Hair follicular keratinocyte (primary cell): ENCODE measurements around the gene DPEP3. TPM values are rescaled to one million over a fixed set of nuclear protein-coding genes. Genes with fewer than 3 reads are reported as not detected.

Source experiments
- total RNA-seq: library from RNA; depleted of rRNA; stranded (reverse); fragments of >200 nt; gene quantifications from 2 replicates; pipeline ENCODE4 v1.2.3, GENCODE V29; 2015

The DPEP3 gene
- 0.27 TPM in 1 of 2 replicates, not detected in the other for total RNA-seq

GRCh38 chr16:67979955-67980678, at the start of gene DPEP3:
Gene DPEP3, minus strand, starts transcription at chr16:67980499. Its CDS starts 119 bp downstream, at chr16:67980380.

GRCh38 chr16:68022728-68023537, 42.6 kb upstream of the DPEP3 start, which contains the start of the genes DDX28 and DUS2:
Gene DDX28, minus strand, starts transcription at chr16:68023232. Its CDS starts 30 bp downstream, at chr16:68023202.
Gene DUS2, plus strand, starts transcription at chr16:68023284. Its CDS starts 14,740 bp downstream, at chr16:68038024.

GRCh38 chr16:68015681-68016080, 35.4 kb upstream of the DPEP3 start, which contains the start of gene DPEP2NB:
Gene DPEP2NB, minus strand, starts transcription at chr16:68015911. Its CDS starts 141 bp downstream, at chr16:68015770.

GRCh38 chr16:67998779-67999688, 18.7 kb upstream of the DPEP3 start, which contains the start of gene DPEP2:
Gene DPEP2, minus strand, starts transcription at chr16:67999484. Its CDS starts 6,272 bp downstream, at chr16:67993212.

GRCh38 chr16:67968400-67969253, 11.7 kb downstream of the DPEP3 start, which contains the start of gene SLC12A4:
Gene SLC12A4, minus strand, starts transcription at chr16:67968637. Its CDS starts 84 bp downstream, at chr16:67968553.

GRCh38 chr16:67943619-67944504, 36.4 kb downstream of the DPEP3 start, which contains the start of gene LCAT:
Gene LCAT, minus strand, starts transcription at chr16:67944120. Its CDS starts 19 bp downstream, at chr16:67944101.

GRCh38 chr16:67936124-67936879, 44.0 kb downstream of the DPEP3 start, which contains the start of gene PSMB10:
Gene PSMB10, minus strand, starts transcription at chr16:67936850. Its CDS starts 101 bp downstream, at chr16:67936749.

GRCh38 chr16:67931712-67932461, 48.4 kb downstream of the DPEP3 start, which contains the start of gene CTRL:
Gene CTRL, minus strand, starts transcription at chr16:67931862. Its CDS starts 10 bp downstream, at chr16:67931852.

Other genes with a start within 250 kb of the DPEP3 start
- 3.7 TPM in 2 replicates for gene RANBP10, start 173.9 kb downstream of the DPEP3 start, total RNA-seq
- gene TSNAXIP1, start 173.6 kb downstream of the DPEP3 start, total RNA-seq, result 0.30 TPM in 1 of 2 replicates, not detected in the other
- 28.3 and 57.1 TPM in 2 replicates for gene THAP11, start 138.2 kb downstream of the DPEP3 start, total RNA-seq
- 313 and 331 TPM in 2 replicates for gene NUTF2, start 133.6 kb downstream of the DPEP3 start, total RNA-seq
- gene CENPT, start 132.8 kb downstream of the DPEP3 start, total RNA-seq, result 18.8 and 19.5 TPM in 2 replicates
- 42.2 and 43.0 TPM in 2 replicates for gene EDC4, start 107.4 kb downstream of the DPEP3 start, total RNA-seq
- gene NRN1L, start 95.6 kb downstream of the DPEP3 start, total RNA-seq, result not detected in 2 replicates
- gene PSKH1, start 87.2 kb downstream of the DPEP3 start, total RNA-seq, result 6.2 and 7.4 TPM in 2 replicates
- gene CTRL, start 48.6 kb downstream of the DPEP3 start, total RNA-seq, result 0.23 and 1.4 TPM in 2 replicates
- gene PSMB10, start 43.6 kb downstream of the DPEP3 start, total RNA-seq, result 28.8 and 33.7 TPM in 2 replicates
- 6.0 and 9.6 TPM in 2 replicates for gene LCAT, start 36.4 kb downstream of the DPEP3 start, total RNA-seq
- gene SLC12A4, start 11.9 kb downstream of the DPEP3 start, total RNA-seq, result 40.9 and 54.0 TPM in 2 replicates
- gene DPEP2, start 19.0 kb upstream of the DPEP3 start, total RNA-seq, result not detected in 2 replicates
- gene DPEP2NB, start 35.4 kb upstream of the DPEP3 start, total RNA-seq, result not detected in 2 replicates
- 7.2 and 9.6 TPM in 2 replicates for gene DDX28, start 42.7 kb upstream of the DPEP3 start, total RNA-seq
- gene DUS2, start 42.8 kb upstream of the DPEP3 start, total RNA-seq, result 27.6 and 45.1 TPM in 2 replicates
- 8.4 and 10.7 TPM in 2 replicates for gene NFATC3, start 104.9 kb upstream of the DPEP3 start, total RNA-seq